Activated naive CD8-positive, alpha-beta T cell (primary cell): ENCODE data around the gene RNF144B.
"Not testable (repeated sequence)": the region's sequence is repeated elsewhere in the genome, so short reads cannot be mapped to it uniquely, and the experiment has no call there.

Experiments used
- H3K27ac Mint-ChIP-seq: one replicate; pipeline ENCODE4 v1.8.0; 2021; ENCODE audit warnings: mixed read lengths
- H3K27me3 Mint-ChIP-seq: one replicate; pipeline ENCODE4 v1.8.0; 2021; ENCODE audit warnings: mixed read lengths
- H3K36me3 Mint-ChIP-seq: one replicate; pipeline ENCODE4 v1.8.0; 2021; ENCODE audit warnings: mixed read lengths
- H3K4me1 Mint-ChIP-seq: one replicate; pipeline ENCODE4 v1.8.0; 2021; ENCODE audit warnings: low read depth, mixed read lengths
- H3K4me3 Mint-ChIP-seq: one replicate; pipeline ENCODE4 v1.8.0; 2021; ENCODE audit warnings: mild to moderate bottlenecking, mixed read lengths
- H3K9me3 Mint-ChIP-seq: one replicate; pipeline ENCODE4 v1.8.0; 2021; ENCODE audit warnings: low read depth, mixed read lengths

Gene RNF144B

GRCh38 chr6:18387061-18387721 is at the start of gene RNF144B:
Gene RNF144B, plus strand, starts transcription at chr6:18387350. Its CDS starts 12,185 bp downstream, at chr6:18399535.
- no peaks in the 10 kb centered on the region for H3K27me3 Mint-ChIP-seq
- H3K4me1 Mint-ChIP-seq, result peaks cover 43% of the 10 kb centered on the region
- peak within 1 kb of the TSS; percentile 98 for H3K4me3 Mint-ChIP-seq
- no peaks in the 10 kb centered on the region for H3K9me3 Mint-ChIP-seq
- H3K27ac Mint-ChIP-seq, result peak within 1 kb of the TSS; percentile 89
- no peaks in the 10 kb centered on the region for H3K36me3 Mint-ChIP-seq

- no peaks in the 10 kb centered on the region for H3K36me3 Mint-ChIP-seq
- H3K27me3 Mint-ChIP-seq, result no peaks in the 10 kb centered on the region
- H3K9me3 Mint-ChIP-seq, result no peaks in the 10 kb centered on the region
- no peak overlapping the region for H3K27ac Mint-ChIP-seq
- H3K4me1 Mint-ChIP-seq, result no peaks in the 10 kb centered on the region
- no peak overlapping the region for H3K4me3 Mint-ChIP-seq
These were observed 47.6 kb upstream of the RNF144B start for GRCh38 chr6:18339599-18339998.

- Mint-ChIP-seq H3K4me1 (no peaks in the 10 kb centered on the region), H3K27ac (no peak overlapping the region), H3K36me3 (no peaks in the 10 kb centered on the region), H3K27me3 (no peaks in the 10 kb centered on the region), H3K4me3 (no peak overlapping the region), H3K9me3 (no peaks in the 10 kb centered on the region)
These were observed 46.2 kb upstream of the RNF144B start for GRCh38 chr6:18340781-18341551.

- Mint-ChIP-seq H3K27me3 (peaks cover 2% of the 10 kb centered on the region), H3K4me1 (no peaks in the 10 kb centered on the region), H3K9me3 (no peaks in the 10 kb centered on the region), H3K27ac (no peak overlapping the region), H3K4me3 (no peak overlapping the region), H3K36me3 (no peaks in the 10 kb centered on the region)
These were observed 44.9 kb upstream of the RNF144B start for GRCh38 chr6:18342223-18342622.

GRCh38 chr6:18343741-18344140 is 43.4 kb upstream of the RNF144B start:
- H3K27ac Mint-ChIP-seq, result no peak overlapping the region
- no peaks in the 10 kb centered on the region for H3K9me3 Mint-ChIP-seq
- H3K27me3 Mint-ChIP-seq, result peaks cover 2% of the 10 kb centered on the region
- no peaks in the 10 kb centered on the region for H3K4me1 Mint-ChIP-seq
- H3K36me3 Mint-ChIP-seq, result no peaks in the 10 kb centered on the region
- no peak overlapping the region for H3K4me3 Mint-ChIP-seq

GRCh38 chr6:18347021-18347577 is 40.1 kb upstream of the RNF144B start:
- H3K27me3 Mint-ChIP-seq, result peaks cover 2% of the 10 kb centered on the region
- no peak overlapping the region for H3K27ac Mint-ChIP-seq
- no peaks in the 10 kb centered on the region for H3K9me3 Mint-ChIP-seq
- H3K4me1 Mint-ChIP-seq, result no peaks in the 10 kb centered on the region
- H3K36me3 Mint-ChIP-seq, result no peaks in the 10 kb centered on the region
- no peak overlapping the region for H3K4me3 Mint-ChIP-seq

GRCh38 chr6:18347866-18348265 is 39.3 kb upstream of the RNF144B start:
- Mint-ChIP-seq H3K4me3 (no peak overlapping the region), H3K27ac (no peak overlapping the region), H3K4me1 (no peaks in the 10 kb centered on the region), H3K36me3 (no peaks in the 10 kb centered on the region), H3K27me3 (peaks cover 2% of the 10 kb centered on the region), H3K9me3 (no peaks in the 10 kb centered on the region)

- Mint-ChIP-seq H3K27ac (no peak overlapping the region), H3K4me1 (no peaks in the 10 kb centered on the region), H3K27me3 (peaks cover 2% of the 10 kb centered on the region), H3K4me3 (no peak overlapping the region), H3K9me3 (no peaks in the 10 kb centered on the region), H3K36me3 (no peaks in the 10 kb centered on the region)
These were observed 37.8 kb upstream of the RNF144B start for GRCh38 chr6:18349386-18349785.

- no peaks in the 10 kb centered on the region for H3K4me1 Mint-ChIP-seq
- no peak overlapping the region for H3K27ac Mint-ChIP-seq
- no peak overlapping the region for H3K4me3 Mint-ChIP-seq
These were observed 36.9 kb upstream of the RNF144B start for GRCh38 chr6:18350271-18350670.

GRCh38 chr6:18350712-18351111 is 36.4 kb upstream of the RNF144B start:
- Mint-ChIP-seq H3K27me3 (peaks cover 2% of the 10 kb centered on the region), H3K9me3 (no peaks in the 10 kb centered on the region), H3K4me3 (no peak overlapping the region), H3K27ac (no peak overlapping the region), H3K4me1 (no peaks in the 10 kb centered on the region), H3K36me3 (no peaks in the 10 kb centered on the region)

More at GRCh38 chr6:18350271-18350670, 36.9 kb upstream of the RNF144B start:
- H3K9me3 Mint-ChIP-seq, result no peaks in the 10 kb centered on the region
- H3K27me3 Mint-ChIP-seq, result peaks cover 2% of the 10 kb centered on the region
- H3K36me3 Mint-ChIP-seq, result no peaks in the 10 kb centered on the region

GRCh38 chr6:18352001-18352400 is 35.1 kb upstream of the RNF144B start:
- Mint-ChIP-seq H3K9me3 (no peaks in the 10 kb centered on the region), H3K4me1 (no peaks in the 10 kb centered on the region)

GRCh38 chr6:18352842-18353241 is 34.3 kb upstream of the RNF144B start:
- Mint-ChIP-seq H3K4me1 (no peaks in the 10 kb centered on the region), H3K27me3 (no peaks in the 10 kb centered on the region), H3K27ac (no peak overlapping the region), H3K4me3 (no peak overlapping the region), H3K36me3 (no peaks in the 10 kb centered on the region), H3K9me3 (no peaks in the 10 kb centered on the region)

More at GRCh38 chr6:18352001-18352400, 35.1 kb upstream of the RNF144B start:
- Mint-ChIP-seq H3K27me3 (no peaks in the 10 kb centered on the region), H3K4me3 (no peak overlapping the region), H3K27ac (no peak overlapping the region), H3K36me3 (no peaks in the 10 kb centered on the region)

GRCh38 chr6:18353251-18353650 is 33.9 kb upstream of the RNF144B start:
- H3K27me3 Mint-ChIP-seq, result no peaks in the 10 kb centered on the region

GRCh38 chr6:18357546-18357945 is 29.6 kb upstream of the RNF144B start:
- H3K27me3 Mint-ChIP-seq, H3K9me3 Mint-ChIP-seq, H3K4me1 Mint-ChIP-seq, H3K27ac Mint-ChIP-seq, H3K4me3 Mint-ChIP-seq, H3K36me3 Mint-ChIP-seq: not testable (repeated sequence)

More at GRCh38 chr6:18353251-18353650, 33.9 kb upstream of the RNF144B start:
- H3K36me3 Mint-ChIP-seq, result peaks cover 3% of the 10 kb centered on the region
- H3K4me3 Mint-ChIP-seq, result no peak overlapping the region
- H3K27ac Mint-ChIP-seq, result no peak overlapping the region
- peaks cover 1% of the 10 kb centered on the region for H3K9me3 Mint-ChIP-seq
- H3K4me1 Mint-ChIP-seq, result no peaks in the 10 kb centered on the region

- peaks cover 4% of the 10 kb centered on the region for H3K27me3 Mint-ChIP-seq
- H3K27ac Mint-ChIP-seq, result no peak overlapping the region
- H3K9me3 Mint-ChIP-seq, result peaks cover 5% of the 10 kb centered on the region
- H3K36me3 Mint-ChIP-seq, result peaks cover 5% of the 10 kb centered on the region
- H3K4me1 Mint-ChIP-seq, result no peaks in the 10 kb centered on the region
- no peak overlapping the region for H3K4me3 Mint-ChIP-seq
These were observed 27.8 kb upstream of the RNF144B start for GRCh38 chr6:18359237-18359885.
